Panc1 (cell line): ENCODE results near the gene COLEC11.

ENCODE experiments used
- CTCF ChIP-seq: fragments of 450-650 bp; IDR thresholded peaks from 2 replicates; pipeline ENCODE4 v1.5.1; 2017; ENCODE audit warnings: mild to moderate bottlenecking
- POLR2AphosphoS5 ChIP-seq: IDR thresholded peaks from 2 replicates; pipeline ENCODE4 v1.6.1; 2012; ENCODE audit warnings: mild to moderate bottlenecking, low read depth, low read length, moderate library complexity
- REST ChIP-seq, 2 experiments: IDR thresholded peaks; 2 replicates each; pipeline ENCODE4 v1.6.1; 2011 to 2012; ENCODE audit warnings: low read depth in 2 of 2, control low read depth in 1 of 2, low read length in 1 of 2, mild to moderate bottlenecking in 1 of 2, moderate library complexity in 1 of 2; ENCODE audit not compliant: insufficient read depth in 1 of 2
- SIN3A ChIP-seq: IDR thresholded peaks from 2 replicates; pipeline ENCODE4 v1.6.1; 2012; ENCODE audit warnings: low read depth, mild to moderate bottlenecking, low read length, moderate library complexity, borderline replicate concordance; ENCODE audit not compliant: insufficient read depth

- TF ChIP-seq CTCF (no peak), POLR2AphosphoS5 (no peak), SIN3A (no peak), REST (IDR thresholded peaks at IDR 0.05; ENCODE audit: insufficient read depth in 1 of 2, low read depth in 2 of 2, low read length in 1 of 2) (no peak)
Measured at GRCh38 chr2:3680548-3681345, 85.8 kb downstream of the COLEC11 start.
